SK-N-SH (cell line): ENCODE results near the gene OPN1SW.

Source experiments
- EP300 ChIP-seq, 2 experiments: IDR thresholded peaks; 2 replicates each; pipeline versions ENCODE4 v1.4.0 to v1.6.1; 2012; ENCODE audit warnings: borderline replicate concordance in 1 of 2, low read depth in 1 of 2, low read length in 1 of 2
- FOXM1 ChIP-seq: IDR thresholded peaks from 2 replicates; pipeline ENCODE4 v1.4.0; 2012; ENCODE audit warnings: low read depth, mild to moderate bottlenecking
- MEF2A ChIP-seq: IDR thresholded peaks from 2 replicates; pipeline ENCODE4 v1.4.0; 2012; ENCODE audit warnings: low read depth, borderline replicate concordance
- RFX5 ChIP-seq: IDR thresholded peaks from 2 replicates; pipeline ENCODE4 v1.6.1; 2012; ENCODE audit warnings: mild to moderate bottlenecking, improper control_type of control experiment, low read length
- SIN3A ChIP-seq: IDR thresholded peaks from 2 replicates; pipeline ENCODE4 v1.6.1; 2012; ENCODE audit warnings: low read depth, mild to moderate bottlenecking, low read length, moderate library complexity, borderline replicate concordance
- TCF12 ChIP-seq: IDR thresholded peaks from 2 replicates; pipeline ENCODE4 v1.4.0; 2012
- TF ChIP-seq, protein P1 (sequence below): fragments of 200-600 bp; sonication (generic); IDR thresholded peaks from 2 replicates; pipeline ENCODE4 v1.6.1; 2017; ENCODE audit warnings: antibody characterized with exemption, mild to moderate bottlenecking, moderate library complexity
- TF ChIP-seq, protein P2 (sequence below): IDR thresholded peaks from 2 replicates; pipeline ENCODE4 v1.6.1; 2012; ENCODE audit warnings: mild to moderate bottlenecking, low read depth, low read length, moderate library complexity
- TF ChIP-seq, protein P3 (sequence below): IDR thresholded peaks from 2 replicates; pipeline ENCODE4 v1.4.0; 2012; ENCODE audit warnings: low read depth

DNA sequence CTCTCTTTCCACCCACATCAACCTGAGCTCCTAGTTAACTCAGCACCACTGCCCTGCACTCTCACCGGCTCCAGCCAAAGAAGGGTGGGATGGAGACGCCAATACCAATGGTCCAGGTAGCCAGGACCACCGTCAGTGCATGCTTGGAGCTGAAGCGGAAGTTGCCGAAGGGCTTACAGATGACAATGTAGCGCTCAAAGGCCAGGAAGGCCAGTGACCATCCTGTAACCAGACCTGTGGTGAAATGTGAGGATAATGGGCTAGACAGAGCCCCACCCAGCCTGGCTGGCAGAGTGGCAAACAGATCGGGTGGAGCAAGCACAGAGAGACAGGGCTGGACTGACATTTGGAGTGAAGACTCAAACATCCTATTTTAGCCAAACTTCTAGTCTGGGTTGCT is 673 bp downstream of the OPN1SW start:
- TF ChIP-seq, protein P1, sequence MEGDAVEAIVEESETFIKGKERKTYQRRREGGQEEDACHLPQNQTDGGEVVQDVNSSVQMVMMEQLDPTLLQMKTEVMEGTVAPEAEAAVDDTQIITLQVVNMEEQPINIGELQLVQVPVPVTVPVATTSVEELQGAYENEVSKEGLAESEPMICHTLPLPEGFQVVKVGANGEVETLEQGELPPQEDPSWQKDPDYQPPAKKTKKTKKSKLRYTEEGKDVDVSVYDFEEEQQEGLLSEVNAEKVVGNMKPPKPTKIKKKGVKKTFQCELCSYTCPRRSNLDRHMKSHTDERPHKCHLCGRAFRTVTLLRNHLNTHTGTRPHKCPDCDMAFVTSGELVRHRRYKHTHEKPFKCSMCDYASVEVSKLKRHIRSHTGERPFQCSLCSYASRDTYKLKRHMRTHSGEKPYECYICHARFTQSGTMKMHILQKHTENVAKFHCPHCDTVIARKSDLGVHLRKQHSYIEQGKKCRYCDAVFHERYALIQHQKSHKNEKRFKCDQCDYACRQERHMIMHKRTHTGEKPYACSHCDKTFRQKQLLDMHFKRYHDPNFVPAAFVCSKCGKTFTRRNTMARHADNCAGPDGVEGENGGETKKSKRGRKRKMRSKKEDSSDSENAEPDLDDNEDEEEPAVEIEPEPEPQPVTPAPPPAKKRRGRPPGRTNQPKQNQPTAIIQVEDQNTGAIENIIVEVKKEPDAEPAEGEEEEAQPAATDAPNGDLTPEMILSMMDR, result no peak
- TF ChIP-seq, protein P2, sequence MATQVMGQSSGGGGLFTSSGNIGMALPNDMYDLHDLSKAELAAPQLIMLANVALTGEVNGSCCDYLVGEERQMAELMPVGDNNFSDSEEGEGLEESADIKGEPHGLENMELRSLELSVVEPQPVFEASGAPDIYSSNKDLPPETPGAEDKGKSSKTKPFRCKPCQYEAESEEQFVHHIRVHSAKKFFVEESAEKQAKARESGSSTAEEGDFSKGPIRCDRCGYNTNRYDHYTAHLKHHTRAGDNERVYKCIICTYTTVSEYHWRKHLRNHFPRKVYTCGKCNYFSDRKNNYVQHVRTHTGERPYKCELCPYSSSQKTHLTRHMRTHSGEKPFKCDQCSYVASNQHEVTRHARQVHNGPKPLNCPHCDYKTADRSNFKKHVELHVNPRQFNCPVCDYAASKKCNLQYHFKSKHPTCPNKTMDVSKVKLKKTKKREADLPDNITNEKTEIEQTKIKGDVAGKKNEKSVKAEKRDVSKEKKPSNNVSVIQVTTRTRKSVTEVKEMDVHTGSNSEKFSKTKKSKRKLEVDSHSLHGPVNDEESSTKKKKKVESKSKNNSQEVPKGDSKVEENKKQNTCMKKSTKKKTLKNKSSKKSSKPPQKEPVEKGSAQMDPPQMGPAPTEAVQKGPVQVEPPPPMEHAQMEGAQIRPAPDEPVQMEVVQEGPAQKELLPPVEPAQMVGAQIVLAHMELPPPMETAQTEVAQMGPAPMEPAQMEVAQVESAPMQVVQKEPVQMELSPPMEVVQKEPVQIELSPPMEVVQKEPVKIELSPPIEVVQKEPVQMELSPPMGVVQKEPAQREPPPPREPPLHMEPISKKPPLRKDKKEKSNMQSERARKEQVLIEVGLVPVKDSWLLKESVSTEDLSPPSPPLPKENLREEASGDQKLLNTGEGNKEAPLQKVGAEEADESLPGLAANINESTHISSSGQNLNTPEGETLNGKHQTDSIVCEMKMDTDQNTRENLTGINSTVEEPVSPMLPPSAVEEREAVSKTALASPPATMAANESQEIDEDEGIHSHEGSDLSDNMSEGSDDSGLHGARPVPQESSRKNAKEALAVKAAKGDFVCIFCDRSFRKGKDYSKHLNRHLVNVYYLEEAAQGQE, result no peak
- TF ChIP-seq TCF12 (no peak), RFX5 (no peak), MEF2A (no peak), EP300 (IDR thresholded peaks at IDR 0.05; ENCODE audit: borderline replicate concordance in 1 of 2, low read depth in 1 of 2, low read length in 1 of 2) (no peak), FOXM1 (no peak), SIN3A (no peak)
- TF ChIP-seq, protein P3, sequence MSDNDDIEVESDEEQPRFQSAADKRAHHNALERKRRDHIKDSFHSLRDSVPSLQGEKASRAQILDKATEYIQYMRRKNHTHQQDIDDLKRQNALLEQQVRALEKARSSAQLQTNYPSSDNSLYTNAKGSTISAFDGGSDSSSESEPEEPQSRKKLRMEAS, result no peak
